Measurements from ENCODE around the gene ETFA. TPM values are rescaled to one million over a fixed set of nuclear protein-coding genes. Genes with fewer than 3 reads are reported as not detected.
"Not testable (repeated sequence)": the region's sequence is repeated elsewhere in the genome, so short reads cannot be mapped to it uniquely, and the experiment has no call there.

The ETFA gene
- total RNA-seq, 4 donors from 2014 or later = 56.6 to 125 (median 83.1) TPM

DNA sequence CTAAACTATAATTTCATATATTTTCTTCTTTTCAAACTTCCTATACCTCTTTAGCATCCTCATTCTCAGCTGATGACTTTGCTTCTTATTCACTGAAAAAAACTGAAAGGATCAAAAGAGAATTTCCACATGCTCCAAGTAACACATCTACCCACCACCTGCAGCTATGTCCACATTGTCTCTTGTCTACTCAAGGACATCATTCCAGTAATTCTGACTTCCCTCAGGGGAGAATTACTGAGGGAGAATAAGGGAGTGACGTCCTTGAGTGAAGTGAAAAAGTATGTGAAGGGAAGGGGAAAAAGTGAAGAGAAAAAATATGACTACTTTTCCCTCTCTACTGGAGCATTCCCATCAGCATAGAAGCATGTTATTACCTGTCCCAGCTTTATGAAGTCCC lies 32.6 kb downstream of the ETFA start:
- WGBS, 2 donors = 88 to 100% methylated on average over 1 of the region's 1 CpG
- H3K4me3 ChIP-seq = no peak overlapping the region
- peaks cover 0 to 95% (median 13%) of the 10 kb centered on the region in 3 donors for H3K36me3 ChIP-seq
- no peak overlapping the region for H3K27ac ChIP-seq
- intact Hi-C loops (cut with DNase I) = no loop called here
- DNase-seq = no peak
- no peak for TF ChIP-seq POLR2A (IDR thresholded peaks at IDR 0.05)
- H3K9me3 ChIP-seq = no peaks in the 10 kb centered on the region
- no peaks in the 10 kb centered on the region for H3K27me3 ChIP-seq
- H3K4me1 ChIP-seq = no peaks in the 10 kb centered on the region

DNA sequence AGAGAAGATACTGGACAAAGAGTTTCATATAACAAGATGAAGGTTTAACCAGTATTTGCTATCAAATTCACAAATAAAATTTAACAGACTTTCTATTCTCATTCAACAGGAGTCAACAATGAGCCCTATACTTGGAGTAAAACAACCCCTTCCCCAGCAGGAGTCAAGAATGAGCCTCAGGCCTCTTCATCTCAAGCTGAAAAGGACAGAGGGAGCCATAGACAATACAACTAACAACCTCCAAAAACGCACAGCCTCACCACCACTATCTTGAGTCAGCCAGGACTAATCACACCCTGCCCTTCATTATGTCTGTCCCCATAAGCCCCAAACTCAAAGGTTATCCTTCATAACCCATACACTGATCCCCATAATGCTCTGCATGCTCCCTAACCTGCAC lies 36.4 kb downstream of the ETFA start:
- DNase-seq = no peak
- TF ChIP-seq POLR2A (IDR thresholded peaks at IDR 0.05) = no peak
- TF ChIP-seq, protein P1, sequence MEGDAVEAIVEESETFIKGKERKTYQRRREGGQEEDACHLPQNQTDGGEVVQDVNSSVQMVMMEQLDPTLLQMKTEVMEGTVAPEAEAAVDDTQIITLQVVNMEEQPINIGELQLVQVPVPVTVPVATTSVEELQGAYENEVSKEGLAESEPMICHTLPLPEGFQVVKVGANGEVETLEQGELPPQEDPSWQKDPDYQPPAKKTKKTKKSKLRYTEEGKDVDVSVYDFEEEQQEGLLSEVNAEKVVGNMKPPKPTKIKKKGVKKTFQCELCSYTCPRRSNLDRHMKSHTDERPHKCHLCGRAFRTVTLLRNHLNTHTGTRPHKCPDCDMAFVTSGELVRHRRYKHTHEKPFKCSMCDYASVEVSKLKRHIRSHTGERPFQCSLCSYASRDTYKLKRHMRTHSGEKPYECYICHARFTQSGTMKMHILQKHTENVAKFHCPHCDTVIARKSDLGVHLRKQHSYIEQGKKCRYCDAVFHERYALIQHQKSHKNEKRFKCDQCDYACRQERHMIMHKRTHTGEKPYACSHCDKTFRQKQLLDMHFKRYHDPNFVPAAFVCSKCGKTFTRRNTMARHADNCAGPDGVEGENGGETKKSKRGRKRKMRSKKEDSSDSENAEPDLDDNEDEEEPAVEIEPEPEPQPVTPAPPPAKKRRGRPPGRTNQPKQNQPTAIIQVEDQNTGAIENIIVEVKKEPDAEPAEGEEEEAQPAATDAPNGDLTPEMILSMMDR (IDR thresholded peaks at IDR 0.05) = no peak
- no peaks in the 10 kb centered on the region for H3K4me1 ChIP-seq
- H3K36me3 ChIP-seq = peaks cover 0 to 96% (median 19%) of the 10 kb centered on the region in 3 donors
- H3K27me3 ChIP-seq = no peaks in the 10 kb centered on the region
- H3K4me3 ChIP-seq = no peak overlapping the region
- WGBS, 2 donors = 88 to 91% methylated on average over 1 of the region's 1 CpG
- no peaks in the 10 kb centered on the region for H3K9me3 ChIP-seq
- H3K27ac ChIP-seq = no peak overlapping the region
- intact Hi-C loops (cut with DNase I) = no loop called here

DNA sequence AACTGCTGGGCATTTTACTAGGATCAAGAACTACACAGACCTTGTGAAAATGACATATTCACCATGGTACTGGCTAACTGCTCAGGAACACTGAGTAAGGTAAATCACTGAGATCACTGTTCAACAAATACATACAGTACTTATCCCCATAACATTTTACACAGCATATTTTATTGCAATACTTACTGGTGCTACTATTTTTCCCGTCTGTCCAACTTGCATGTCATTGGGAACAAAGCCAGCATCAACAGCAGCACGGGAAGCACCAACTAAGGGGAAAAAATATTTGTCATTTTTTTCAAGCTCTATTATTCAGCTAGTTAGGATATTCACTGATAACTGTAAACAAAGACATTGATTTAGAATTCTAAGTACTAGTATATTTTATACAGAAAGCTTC lies 37.0 kb downstream of the ETFA start:
- Histone ChIP-seq H3K4me1 (no peaks in the 10 kb centered on the region), H3K27ac (no peak overlapping the region), H3K9me3 (no peaks in the 10 kb centered on the region), H3K36me3 (peaks cover 0 to 96% (median 19%) of the 10 kb centered on the region in 3 donors), H3K4me3 (no peak overlapping the region), H3K27me3 (no peaks in the 10 kb centered on the region)
- WGBS, 2 donors = 53 to 54% methylated on average over 2 of the region's 2 CpGs
- TF ChIP-seq, protein P1 (IDR thresholded peaks at IDR 0.05) = no peak
- no peak for TF ChIP-seq POLR2A (IDR thresholded peaks at IDR 0.05)
- intact Hi-C loops (cut with DNase I) = no loop called here
- DNase-seq = no peak

DNA sequence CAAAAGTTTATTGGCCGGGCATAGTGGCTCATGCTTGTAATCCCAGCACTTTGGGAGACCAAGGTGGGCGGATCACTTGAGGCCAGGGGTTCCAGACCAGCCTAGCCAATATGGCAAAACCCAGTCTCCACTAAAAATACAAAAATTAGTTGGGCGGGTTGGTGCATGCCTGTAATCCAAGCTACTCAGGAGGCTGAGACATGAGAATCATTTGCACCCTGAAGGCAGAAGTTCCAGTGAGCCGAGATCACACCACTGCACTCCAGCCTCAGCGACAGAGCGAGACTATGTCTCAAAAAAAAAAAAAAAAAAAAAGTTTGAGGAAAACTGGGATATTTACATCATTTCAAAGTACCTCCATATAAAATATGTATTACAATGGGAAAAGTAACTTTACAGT lies 40.4 kb downstream of the ETFA start:
- Histone ChIP-seq H3K4me3 (no peak overlapping the region), H3K27me3 (no peaks in the 10 kb centered on the region), H3K27ac (no peak overlapping the region), H3K36me3 (peaks cover 0 to 94% (median 7%) of the 10 kb centered on the region in 3 donors), H3K9me3 (no peaks in the 10 kb centered on the region), H3K4me1 (peaks cover 0 to 9% (median 0%) of the 10 kb centered on the region in 3 donors)
- 79 to 93% methylated on average over 6 of the region's 6 CpGs for WGBS, 2 donors
- intact Hi-C loops (cut with DNase I) = no loop called here
- no peak for DNase-seq
- no peak for TF ChIP-seq POLR2A (IDR thresholded peaks at IDR 0.05)
- TF ChIP-seq, protein P1 (IDR thresholded peaks at IDR 0.05) = no peak

DNA sequence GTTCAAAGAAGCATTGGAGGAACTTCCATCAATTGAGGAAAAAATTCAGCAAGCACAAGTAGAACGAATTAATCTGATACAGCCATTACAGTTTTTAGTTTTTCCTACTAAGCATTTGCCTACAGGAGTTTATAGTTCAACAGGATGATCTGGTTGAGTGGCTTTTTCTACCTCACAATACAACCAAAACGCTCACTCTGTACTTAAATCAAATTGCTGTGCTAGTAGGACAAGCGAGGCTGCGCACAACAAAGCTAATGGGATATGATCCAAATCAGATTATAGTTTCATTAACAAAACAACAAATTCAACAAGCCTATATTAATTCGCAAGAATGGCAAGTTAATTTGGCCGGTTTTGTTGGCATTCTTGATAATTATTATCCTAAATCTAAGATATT lies 44.2 kb downstream of the ETFA start:
- Histone ChIP-seq H3K4me3 (no peak overlapping the region), H3K36me3 (peaks cover 6 to 97% (median 7%) of the 10 kb centered on the region in 3 donors), H3K4me1 (peaks cover 0 to 16% (median 0%) of the 10 kb centered on the region in 3 donors), H3K27me3 (no peaks in the 10 kb centered on the region), H3K27ac (no peak overlapping the region), H3K9me3 (peaks cover 0 to 23% (median 11%) of the 10 kb centered on the region in 3 donors)
- TF ChIP-seq, protein P1 (IDR thresholded peaks at IDR 0.05) = no peak
- 88 to 97% methylated on average over 6 of the region's 6 CpGs for WGBS, 2 donors
- intact Hi-C loops (cut with DNase I) = no loop called here
- DNase-seq = no peak

DNA sequence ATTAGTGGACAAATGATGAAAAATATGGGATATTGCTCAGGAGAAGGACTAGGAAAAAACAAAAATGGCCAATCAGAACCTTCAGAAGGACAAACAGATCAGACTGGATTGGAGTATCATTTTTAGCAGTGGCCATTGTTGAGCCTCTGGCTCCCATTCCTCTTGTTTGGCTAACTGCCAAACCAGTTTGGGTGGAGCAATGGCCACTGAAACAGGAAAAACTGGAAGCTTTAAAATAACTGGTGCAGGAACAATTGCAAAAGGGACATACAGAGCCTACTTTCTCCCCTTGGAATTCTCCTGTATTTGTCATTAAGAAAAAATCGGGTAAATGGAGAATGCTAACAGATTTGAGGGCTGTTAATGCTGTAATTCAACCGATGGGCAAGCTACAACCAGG lies 45.5 kb downstream of the ETFA start:
- intact Hi-C loops (cut with DNase I); H3K4me3 ChIP-seq; DNase-seq; H3K27me3 ChIP-seq; H3K27ac ChIP-seq: not testable (repeated sequence)
- H3K9me3 ChIP-seq = peaks cover 0 to 23% (median 11%) of the 10 kb centered on the region in 3 donors
- H3K36me3 ChIP-seq = peaks cover 6 to 97% (median 13%) of the 10 kb centered on the region in 3 donors
- peaks cover 0 to 16% (median 0%) of the 10 kb centered on the region in 3 donors for H3K4me1 ChIP-seq
- 76 to 89% methylated on average over 2 of the region's 2 CpGs for WGBS, 2 donors

Data from esophagus squamous epithelium (tissue), 5 donors.